Heart right ventricle (tissue), 16 donors: Measurements from ENCODE around the gene CADPS2. TPM values are rescaled to one million over a fixed set of nuclear protein-coding genes. Genes with fewer than 3 reads are reported as not detected.

Source experiments
- ATAC-seq, 8 donors: fragments of 200-7000 bp; cut with Tn5 transposase; one replicate each; pipeline ENCODE4 v1.9.1; 2020; ENCODE audit warnings: mild to moderate bottlenecking in 8 of 8, moderate library complexity in 8 of 8, moderate number of reproducible peaks in 1 of 8
- DNase-seq, 2 donors: peaks; one replicate each; pipeline ENCODE4 v3.0.0-alpha.2; 2020
- H3K27ac ChIP-seq, 10 donors: fragments of 200-600 bp; sonication (generic) in 2 of 10; one replicate each; pipeline versions ENCODE4 v1.5.0 to v1.8.0; 2020 to 2022; ENCODE audit warnings: mild to moderate bottlenecking in 3 of 10
- H3K27me3 ChIP-seq, 7 donors: fragments of 200-600 bp; one replicate each; pipeline ENCODE4 v1.8.0; 2021 to 2022; ENCODE audit warnings: mild to moderate bottlenecking in 2 of 7
- H3K36me3 ChIP-seq, 9 donors: fragments of 200-600 bp; sonication (generic) in 1 of 9; one replicate each; pipeline versions ENCODE4 v1.5.0 to v1.8.0; 2020 to 2022; ENCODE audit warnings: mild to moderate bottlenecking in 2 of 9
- H3K4me1 ChIP-seq, 9 donors: fragments of 200-600 bp; sonication (generic) in 1 of 9; one replicate each; pipeline versions ENCODE4 v1.5.0 to v1.8.0; 2020 to 2022; ENCODE audit warnings: mild to moderate bottlenecking in 4 of 9
- H3K4me3 ChIP-seq, 10 donors: fragments of 200-600 bp; sonication (generic) in 2 of 10; one replicate each; pipeline versions ENCODE4 v1.5.0 to v1.8.0; 2020 to 2022; ENCODE audit warnings: mild to moderate bottlenecking in 7 of 10, moderate library complexity in 2 of 10
- H3K9me3 ChIP-seq, 11 donors: fragments of 200-600 bp in 10 of 11; sonication (generic) in 2 of 11; one replicate each; pipeline versions ENCODE4 v1.5.0 to v1.8.0; 2013 to 2022; ENCODE audit warnings: mild to moderate bottlenecking in 2 of 11, control low read depth in 1 of 11, moderate library complexity in 1 of 11
- CTCF ChIP-seq, 9 donors: fragments of 200-600 bp; sonication (generic) in 2 of 9; IDR thresholded peaks; one replicate each; pipeline versions ENCODE4 v1.5.0 to v1.8.0; 2021 to 2022; ENCODE audit warnings: antibody characterized with exemption in 9 of 9, mild to moderate bottlenecking in 5 of 9, moderate library complexity in 1 of 9
- WGBS, 2 donors: extraction: QIAGEN DNeasy Blood & Tissue Kit; methylation state at CpG; one replicate each; pipeline ENCODE4 v1.1.7; 2013; ENCODE audit warnings: inconsistent platforms in 1 of 2; 5-methylcytosine and 5-hydroxymethylcytosine counted together
- intact Hi-C, 10 donors: fragments of 100-400 bp; cut with DNase I; formaldehyde crosslinking; loops; one replicate each; pipeline versions ENCODE4 v1.11.1 to v1.14.2; 2022
- polyA plus RNA-seq, 2 donors: library from polyadenylated mRNA; stranded (reverse); fragments of 200-250 nt; gene quantifications; one replicate each; pipeline ENCODE4 v1.2.3, GENCODE V29; 2013
- total RNA-seq, 10 donors: library from RNA; stranded (reverse); fragmentation: NEBNext Ultra II Directional in 3 of 10; extraction: Animal tissue kit (Norgen Biotek cat#: 25700) in 3 of 10; gene quantifications; one replicate each; pipeline versions ENCODE4 v1.2.1 to v1.2.4, GENCODE V29; 2021 to 2023
- donor health status: Arrhythmogenic right ventricular cardiomyopathy.
- donor health status: ischemic (EF 13 %, LVEDD 7.1; RV severe dilation, severe dysfunction).
- donor health status: healthy with polysubstance abuse.
- donor health status: DM: no; HTN: yes; CAD: no.
- donor health status: DM: no; HTN: no; CAD: no.
- donor health status: ischemic (EF 25% LVEDD 6.9; RV normal size, moderate dysfunction).
- donor health status: ischemic (EF 25% LVEDD 5.7; RV mildly dilated, moderate dysfunction).
- donor health status: healthy.
- donor health status: DM: yes; HTN: yes; CAD: no.
- donor health status: Ischemic cardiomyopathy.
- donor health status: ischemic (EF 35%, LVEDD 5.7; RV mildly dilated, moderate dysfunction).
- donor health status: nonischemic (EF 11% LVEDD 7.7; RV severe dilation, severe dysfunction).
- donor health status: DM: yes; HTN: yes; CAD: no.
- donor health status: PGD.
- donor health status: ischemic (EF 29% LVEDD 5.4; RV normal size, mild dysfunction).
- donor health status: nonischemic (EF 23%, LVEDD 6.1; RV moderate dilation, normal function).

CADPS2 gene
- total and polyA plus RNA-seq, 12 donors = 3.6 to 25.7 (median 6.6) TPM

- Histone ChIP-seq H3K4me3 (no peak overlapping the region), H3K27me3 (no peaks in the 10 kb centered on the region), H3K36me3 (peaks cover 0 to 32% (median 0%) of the 10 kb centered on the region in 9 donors), H3K27ac (no peak overlapping the region), H3K9me3 (no peaks in the 10 kb centered on the region), H3K4me1 (no peaks in the 10 kb centered on the region)
- WGBS, 2 donors = 86 to 94% methylated on average over 5 of the region's 5 CpGs
- DNase-seq (no peak), ATAC-seq (no peak)
- intact Hi-C loops = no loop called here
- TF ChIP-seq CTCF (IDR thresholded peaks at IDR 0.05) = no peak
Observed at GRCh38 chr7:122487131-122487530, 399.1 kb downstream of the CADPS2 start.

GRCh38 chr7:122485856-122486255, 400.4 kb downstream of the CADPS2 start:
- intact Hi-C loops = no loop called here
- TF ChIP-seq CTCF (IDR thresholded peaks at IDR 0.05) = no peak
- Histone ChIP-seq H3K4me1 (no peaks in the 10 kb centered on the region), H3K27ac (no peak overlapping the region), H3K9me3 (no peaks in the 10 kb centered on the region), H3K36me3 (peaks cover 0 to 27% (median 0%) of the 10 kb centered on the region in 9 donors), H3K4me3 (no peak overlapping the region), H3K27me3 (no peaks in the 10 kb centered on the region)
- DNase-seq (no peak), ATAC-seq (no peak)

GRCh38 chr7:122482212-122482611, 404.0 kb downstream of the CADPS2 start:
- no peak for TF ChIP-seq CTCF (IDR thresholded peaks at IDR 0.05)

GRCh38 chr7:122470859-122471258, 415.4 kb downstream of the CADPS2 start:
- peaks cover 0 to 22% (median 0%) of the 10 kb centered on the region in 9 donors for H3K36me3 ChIP-seq
- no peak for TF ChIP-seq CTCF (IDR thresholded peaks at IDR 0.05)
- H3K9me3 ChIP-seq = no peaks in the 10 kb centered on the region
- intact Hi-C loops = no loop called here
- H3K4me3 ChIP-seq = no peak overlapping the region
- no peaks in the 10 kb centered on the region for H3K27me3 ChIP-seq
- DNase-seq (no peak), ATAC-seq (no peak)
- 72 to 77% methylated on average over 3 of the region's 3 CpGs for WGBS, 2 donors
- no peak overlapping the region for H3K27ac ChIP-seq
- H3K4me1 ChIP-seq = no peaks in the 10 kb centered on the region

More at GRCh38 chr7:122482212-122482611, 404.0 kb downstream of the CADPS2 start:
- no peak for DNase-seq
- H3K9me3 ChIP-seq = no peaks in the 10 kb centered on the region
- no peaks in the 10 kb centered on the region for H3K4me1 ChIP-seq
- 94 to 95% methylated on average over 4 of the region's 4 CpGs for WGBS, 2 donors
- no peaks in the 10 kb centered on the region for H3K27me3 ChIP-seq
- no peak overlapping the region for H3K4me3 ChIP-seq
- H3K27ac ChIP-seq = no peak overlapping the region
- intact Hi-C loops = no loop called here
- H3K36me3 ChIP-seq = no peaks in the 10 kb centered on the region
- ATAC-seq = no peak
